Mesenchymal stem cell (in vitro differentiated cells and primary cell): Measurements from ENCODE around the gene NDUFS6.
A peak's percentile ranks its signal among the peaks of the same experiment; 100 is the strongest.
"Not testable (repeated sequence)": the region's sequence is repeated elsewhere in the genome, so short reads cannot be mapped to it uniquely, and the experiment has no call there.

Experiments used
- DNase-seq: peaks from one replicate; pipeline ENCODE4 v3.0.0-alpha.2; 2013
- H2AFZ ChIP-seq: one replicate; pipeline ENCODE4 v1.6.1; 2013; ENCODE audit warnings: low read depth, mild to moderate bottlenecking, control low read depth, inconsistent platforms, low read length, moderate library complexity
- H2AK5ac ChIP-seq: 2 replicates; pipeline ENCODE4 v1.6.1; 2013; ENCODE audit warnings: low read length, moderate library complexity, mild to moderate bottlenecking, inconsistent platforms; ENCODE audit not compliant: severe bottlenecking
- H2BK120ac ChIP-seq: one replicate; pipeline ENCODE4 v1.6.1; 2013; ENCODE audit warnings: low read depth, mild to moderate bottlenecking, inconsistent platforms, low read length, moderate library complexity
- H2BK12ac ChIP-seq, 2 experiments: one replicate each; pipeline ENCODE4 v1.6.1; 2013; ENCODE audit warnings: inconsistent platforms in 2 of 2, low read length in 2 of 2, mild to moderate bottlenecking in 2 of 2, moderate library complexity in 2 of 2, control low read depth in 1 of 2
- H2BK15ac ChIP-seq: one replicate; pipeline ENCODE4 v1.6.1; 2013; ENCODE audit warnings: mild to moderate bottlenecking, low read depth, inconsistent platforms; ENCODE audit not compliant: poor library complexity, severe bottlenecking
- H2BK5ac ChIP-seq: 2 replicates; pipeline ENCODE4 v1.6.1; 2013; ENCODE audit warnings: low read depth, mild to moderate bottlenecking, low read length, control low read depth, inconsistent platforms; ENCODE audit not compliant: poor library complexity, severe bottlenecking
- H3K14ac ChIP-seq, 2 experiments: one replicate each; pipeline ENCODE4 v1.6.1; 2013; ENCODE audit warnings: inconsistent platforms in 2 of 2, low read length in 2 of 2, control low read depth in 1 of 2, mild to moderate bottlenecking in 1 of 2, moderate library complexity in 1 of 2
- H3K18ac ChIP-seq, 2 experiments: one replicate each; pipeline ENCODE4 v1.6.1; 2013; ENCODE audit warnings: inconsistent platforms in 2 of 2, low read length in 2 of 2, control low read depth in 1 of 2, low read depth in 1 of 2, mild to moderate bottlenecking in 1 of 2
- H3K23ac ChIP-seq, 2 experiments: one replicate each; pipeline ENCODE4 v1.6.1; 2013; ENCODE audit warnings: inconsistent platforms in 2 of 2, low read length in 2 of 2, mild to moderate bottlenecking in 2 of 2, moderate library complexity in 2 of 2, control low read depth in 1 of 2
- H3K27ac ChIP-seq: 2 replicates; pipeline ENCODE4 v1.5.1; 2013; ENCODE audit warnings: mild to moderate bottlenecking, moderate library complexity, low read length, control low read depth, inconsistent platforms; ENCODE audit not compliant: poor library complexity, severe bottlenecking
- H3K27me3 ChIP-seq, 2 experiments: 2 replicates each; pipeline versions ENCODE4 v1.6.1 to v1.7.0; 2013; ENCODE audit warnings: low read length in 2 of 2, mild to moderate bottlenecking in 2 of 2, moderate library complexity in 2 of 2, control low read depth in 1 of 2, inconsistent platforms in 1 of 2; ENCODE audit not compliant: control insufficient read depth in 1 of 2, insufficient read depth in 1 of 2
- H3K36me3 ChIP-seq, 2 experiments: 2 replicates each; pipeline versions ENCODE4 v1.6.1 to v1.7.0; 2013; ENCODE audit warnings: low read length in 2 of 2, control low read depth in 1 of 2, inconsistent platforms in 1 of 2, low read depth in 1 of 2, mild to moderate bottlenecking in 1 of 2; ENCODE audit not compliant: insufficient read depth in 2 of 2, control insufficient read depth in 1 of 2
- H3K4ac ChIP-seq, 2 experiments: one replicate each; pipeline ENCODE4 v1.6.1; 2013; ENCODE audit warnings: inconsistent platforms in 2 of 2, low read length in 2 of 2, mild to moderate bottlenecking in 2 of 2, moderate library complexity in 2 of 2, control low read depth in 1 of 2, low read depth in 1 of 2
- H3K4me1 ChIP-seq: 2 replicates; pipeline ENCODE4 v1.6.1; 2013; ENCODE audit warnings: low read depth, low read length, control low read depth; ENCODE audit not compliant: control insufficient read depth, insufficient read depth
- H3K4me2 ChIP-seq: 2 replicates; pipeline ENCODE4 v1.6.1; 2013; ENCODE audit warnings: low read length, mild to moderate bottlenecking, inconsistent platforms; ENCODE audit not compliant: poor library complexity, severe bottlenecking
- H3K4me3 ChIP-seq, 2 experiments: 2 replicates each; pipeline versions ENCODE4 v1.5.1 to v1.7.0; 2013; ENCODE audit warnings: low read length in 2 of 2, mild to moderate bottlenecking in 2 of 2, control low read depth in 1 of 2, low read depth in 1 of 2; ENCODE audit not compliant: insufficient read depth in 1 of 2
- H3K79me1 ChIP-seq: replicated peaks from 2 replicates; pipeline ENCODE4 v1.6.1; 2013; ENCODE audit warnings: mild to moderate bottlenecking, control low read depth, low read length, inconsistent platforms; ENCODE audit not compliant: poor library complexity, severe bottlenecking
- H3K9ac ChIP-seq: 2 replicates; pipeline ENCODE4 v1.7.0; 2013; ENCODE audit warnings: mild to moderate bottlenecking, low read length, moderate library complexity
- H3K9me3 ChIP-seq: 2 replicates; pipeline ENCODE4 v1.7.0; 2013; ENCODE audit warnings: mild to moderate bottlenecking, low read length; ENCODE audit not compliant: control insufficient read depth
- H4K8ac ChIP-seq: one replicate; pipeline ENCODE4 v1.6.1; 2013; ENCODE audit warnings: inconsistent platforms, mild to moderate bottlenecking, low read length, moderate library complexity
- H4K91ac ChIP-seq: one replicate; pipeline ENCODE4 v1.6.1; 2013; ENCODE audit warnings: mild to moderate bottlenecking, low read length, inconsistent platforms
- WGBS: methylation state at CpG from one replicate; pipeline ENCODE4 v1.1.7; 2013; ENCODE audit warnings: mixed read lengths; 5-methylcytosine and 5-hydroxymethylcytosine counted together

The NDUFS6 gene

DNA sequence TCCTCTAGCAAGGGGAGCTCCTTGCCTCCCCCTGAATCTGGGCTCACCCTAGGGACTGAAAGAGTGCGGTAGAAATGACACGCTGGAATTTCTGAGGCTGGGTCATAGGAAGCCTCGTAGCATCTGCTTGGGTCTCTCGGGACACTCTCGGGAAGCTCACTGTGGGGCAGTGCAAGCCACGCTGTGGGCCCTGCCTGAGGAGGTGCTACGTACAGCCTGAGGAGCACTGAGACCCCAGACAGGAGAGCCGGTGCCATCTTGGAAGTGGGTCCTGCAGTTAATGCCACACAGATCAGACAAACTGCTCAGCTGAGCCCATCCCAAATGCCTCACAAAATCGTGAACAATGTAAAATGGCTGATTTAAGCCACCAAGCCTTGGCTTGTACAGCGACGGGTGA lies 3.4 kb upstream of the NDUFS6 start:
- no peak for DNase-seq
- Histone ChIP-seq H4K8ac (no peak overlapping the region), H3K9me3 (no peaks in the 10 kb centered on the region), H3K23ac (no peak overlapping the region), H3K36me3 (peaks cover 32 to 33% of the 10 kb centered on the region in 2 experiments), H2BK5ac (no peak overlapping the region), H3K27ac (no peak overlapping the region), H3K79me1 (peaks cover 27% of the 10 kb centered on the region), H3K4me2 (no peak overlapping the region), H2AFZ (no peak overlapping the region), H3K9ac (peak overlapping the region; percentile 17), H3K18ac (no peak overlapping the region), H4K91ac (no peak overlapping the region), H2BK12ac (no peak overlapping the region), H3K4me3 (no peak overlapping the region), H3K14ac (no peak overlapping the region), H2AK5ac (no peak overlapping the region), H3K4ac (no peak overlapping the region), H3K4me1 (peaks cover 30% of the 10 kb centered on the region), H2BK120ac (no peak overlapping the region), H2BK15ac (no peak overlapping the region), H3K27me3 (no peaks in the 10 kb centered on the region)
- 94% methylated on average over 11 of the region's 11 CpGs for WGBS

DNA sequence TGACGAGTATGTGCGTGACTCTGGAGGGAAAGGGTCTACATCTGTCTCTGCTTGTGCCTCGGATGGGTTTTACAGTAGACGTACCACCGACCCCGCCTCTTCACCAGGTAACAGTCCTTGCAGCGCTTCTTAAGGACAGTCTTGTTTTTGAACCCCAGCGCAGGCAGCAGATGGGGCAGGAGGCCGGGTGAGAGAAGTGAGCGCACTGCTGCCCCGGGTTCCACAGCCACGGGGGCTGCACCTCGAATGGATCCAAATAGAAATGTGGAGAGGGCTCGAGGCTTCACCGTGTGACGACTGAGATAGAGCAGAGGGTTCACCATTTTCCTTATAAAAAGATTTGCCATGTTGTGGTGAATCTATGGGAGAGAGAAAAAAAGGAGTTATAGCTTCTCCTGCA lies 2.6 kb upstream of the NDUFS6 start:
- not testable (repeated sequence) for H3K14ac ChIP-seq

DNA sequence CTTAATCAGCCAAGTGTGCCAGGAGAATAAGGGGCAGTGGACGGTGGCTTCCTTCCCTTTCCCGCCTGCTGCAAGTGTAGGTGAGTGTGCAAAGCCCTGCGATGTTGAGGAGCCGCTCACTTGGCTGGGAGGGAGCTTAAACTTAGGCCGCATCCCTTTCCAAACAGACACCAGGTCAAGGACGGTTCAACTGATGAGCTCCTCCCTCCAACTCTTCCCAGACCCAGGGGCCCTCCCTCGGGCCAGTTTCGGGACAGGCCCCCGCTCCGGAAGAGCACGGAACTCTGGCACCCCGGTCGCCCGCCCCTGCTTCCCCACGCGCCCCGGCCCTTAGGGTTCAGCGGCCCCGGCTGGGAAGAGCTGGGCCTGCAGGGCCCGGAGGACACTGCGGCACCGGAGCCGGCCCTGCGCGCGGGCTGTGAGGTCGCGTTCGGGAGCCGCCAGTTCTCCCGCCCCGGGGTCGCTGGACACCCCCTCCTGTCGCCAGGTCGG lies 2.1 kb upstream of the NDUFS6 start:
- Histone ChIP-seq H4K8ac (peak overlapping the region; percentile 75), H2BK5ac (peak overlapping the region; percentile 71), H4K91ac (peak overlapping the region; percentile 76), H3K18ac (peak overlapping the region; percentile 89 to 94), H3K27me3 (no peaks in the 10 kb centered on the region), H3K9me3 (no peaks in the 10 kb centered on the region), H3K4ac (peak overlapping the region; percentile 73 to 94), H3K36me3 (peaks cover 41 to 46% of the 10 kb centered on the region in 2 experiments), H2BK120ac (peak overlapping the region; percentile 24), H3K4me1 (peaks cover 25% of the 10 kb centered on the region), H3K14ac (peak overlapping the region; percentile 16 to 75), H2AK5ac (no peak overlapping the region), H3K79me1 (peaks cover 34% of the 10 kb centered on the region), H3K27ac (no peak overlapping the region), H3K4me2 (peak overlapping the region; percentile 84), H2AFZ (peak overlapping the region; percentile 51), H3K9ac (peak overlapping the region; percentile 97), H3K4me3 (peak overlapping the region; percentile 86 to 98), H2BK12ac (peak overlapping the region in 1 of 2 experiments; percentile 2), H3K23ac (peak overlapping the region in 1 of 2 experiments; percentile 68), H2BK15ac (peak overlapping the region; percentile 83)
- WGBS, result 2% methylated on average over 26 of the region's 35 CpGs
- peak; percentile 40 for DNase-seq

More for the DNA sequence above, 2.6 kb upstream of the NDUFS6 start:
- H3K18ac ChIP-seq, DNase-seq, H2AK5ac ChIP-seq, H2BK12ac ChIP-seq, H2BK5ac ChIP-seq, H3K27ac ChIP-seq, H3K9me3 ChIP-seq, H2BK120ac ChIP-seq, H3K4ac ChIP-seq, H2AFZ ChIP-seq, H4K91ac ChIP-seq, H4K8ac ChIP-seq, H3K27me3 ChIP-seq, H3K23ac ChIP-seq, H2BK15ac ChIP-seq: not testable (repeated sequence)
- Histone ChIP-seq H3K9ac (peak overlapping the region; percentile 97), H3K4me1 (peaks cover 26% of the 10 kb centered on the region), H3K4me2 (peak overlapping the region; percentile 84), H3K4me3 (peak overlapping the region in 1 of 2 experiments; percentile 98), H3K36me3 (peaks cover 35 to 40% of the 10 kb centered on the region in 2 experiments), H3K79me1 (peaks cover 29% of the 10 kb centered on the region)
- WGBS, result 93% methylated on average over 16 of the region's 16 CpGs

DNA sequence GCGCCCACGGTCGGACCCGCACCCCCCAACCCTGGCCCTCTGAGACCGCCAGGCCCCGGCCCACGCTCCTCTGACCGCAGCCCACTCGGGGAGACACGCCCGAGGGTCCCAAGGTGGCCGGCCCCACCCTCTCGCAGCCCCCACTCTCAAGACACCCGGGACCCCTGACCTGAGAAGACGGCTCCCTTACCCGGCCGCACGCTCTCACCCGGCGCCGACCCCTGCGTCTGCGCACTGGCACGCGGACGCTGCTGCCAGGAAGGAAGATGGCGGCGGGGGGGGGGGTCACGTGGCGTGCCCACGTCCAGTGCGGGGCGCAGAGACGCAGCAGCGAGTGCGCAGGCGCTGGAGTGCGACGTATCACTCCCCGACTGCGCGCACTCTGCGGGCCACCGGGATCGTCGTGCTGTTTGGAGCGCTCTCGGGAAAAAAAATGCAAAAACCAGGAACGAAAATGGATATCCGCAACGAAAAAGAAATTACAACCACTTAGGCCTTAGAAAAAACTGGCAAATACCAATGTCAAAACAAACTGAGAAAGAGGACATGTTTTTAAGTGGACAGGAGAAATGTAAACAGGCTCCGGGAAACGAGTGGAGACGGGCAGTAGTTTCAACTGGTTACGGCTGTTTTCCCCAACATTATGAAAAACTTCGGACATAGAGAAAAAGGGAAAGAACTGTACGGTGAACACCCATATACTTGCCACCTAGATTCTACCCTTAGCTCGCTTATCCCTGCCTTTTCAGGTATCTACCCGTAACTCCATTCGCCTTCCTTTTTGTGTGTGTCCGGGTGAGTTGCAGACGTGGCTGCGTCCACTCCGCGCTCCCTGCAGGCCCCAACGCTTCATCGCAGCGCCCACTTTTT lies 1.4 kb upstream of the NDUFS6 start, which contains the start of gene MRPL36:
Gene MRPL36, minus strand, starts transcription at position 236 of the 870 bp plus-strand sequence. CDS start 902 bp downstream, outside the sequence.
- Histone ChIP-seq H3K79me1 (peaks cover 38% of the 10 kb centered on the region), H3K18ac (peak within 1 kb of the TSS; percentile 89 to 94), H3K23ac (peak within 1 kb of the TSS in 1 of 2 experiments; percentile 68), H2AK5ac (no peak within 1 kb of the TSS), H2BK120ac (peak within 1 kb of the TSS; percentile 24), H3K14ac (peak within 1 kb of the TSS; percentile 16 to 75), H3K9ac (peak within 1 kb of the TSS; percentile 97), H4K91ac (peak within 1 kb of the TSS; percentile 76), H3K27ac (peak within 1 kb of the TSS; percentile 78), H3K36me3 (peaks cover 45 to 53% of the 10 kb centered on the region in 2 experiments), H3K9me3 (no peaks in the 10 kb centered on the region), H3K4me1 (peaks cover 22% of the 10 kb centered on the region), H2BK15ac (peak within 1 kb of the TSS; percentile 83), H3K27me3 (no peaks in the 10 kb centered on the region), H3K4me2 (peak within 1 kb of the TSS; percentile 93), H3K4ac (peak within 1 kb of the TSS; percentile 73 to 94), H4K8ac (peak within 1 kb of the TSS; percentile 85), H2BK12ac (peak within 1 kb of the TSS in 1 of 2 experiments; percentile 2), H2BK5ac (peak within 1 kb of the TSS; percentile 71), H2AFZ (peak within 1 kb of the TSS; percentile 66), H3K4me3 (peak within 1 kb of the TSS; percentile 86 to 98)
- under 1% methylated on average over 40 of the region's 68 CpGs for WGBS
- DNase-seq, result peak; percentile 91
